CD4-positive, alpha-beta T cell treated with Interleukin-6 for 4 hours (primary cell): ENCODE measurements around the gene TOLLIP.
A peak's percentile ranks its signal among the peaks of the same experiment; 100 is the strongest.

Experiments
- DNase-seq: peaks from one replicate; pipeline ENCODE4 v3.0.0-alpha.2; 2020; ENCODE audit warnings: mixed read lengths

The TOLLIP gene

GRCh38 chr11:1310772-1311468 lies 1.5 kb upstream of the TOLLIP start:
- peak; percentile 58 for DNase-seq

GRCh38 chr11:1310318-1310687 lies 871 bp upstream of the TOLLIP start:
- DNase-seq, result no peak

GRCh38 chr11:1308743-1309497 lies 512 bp downstream of the TOLLIP start:
- DNase-seq, result no peak

DNA sequence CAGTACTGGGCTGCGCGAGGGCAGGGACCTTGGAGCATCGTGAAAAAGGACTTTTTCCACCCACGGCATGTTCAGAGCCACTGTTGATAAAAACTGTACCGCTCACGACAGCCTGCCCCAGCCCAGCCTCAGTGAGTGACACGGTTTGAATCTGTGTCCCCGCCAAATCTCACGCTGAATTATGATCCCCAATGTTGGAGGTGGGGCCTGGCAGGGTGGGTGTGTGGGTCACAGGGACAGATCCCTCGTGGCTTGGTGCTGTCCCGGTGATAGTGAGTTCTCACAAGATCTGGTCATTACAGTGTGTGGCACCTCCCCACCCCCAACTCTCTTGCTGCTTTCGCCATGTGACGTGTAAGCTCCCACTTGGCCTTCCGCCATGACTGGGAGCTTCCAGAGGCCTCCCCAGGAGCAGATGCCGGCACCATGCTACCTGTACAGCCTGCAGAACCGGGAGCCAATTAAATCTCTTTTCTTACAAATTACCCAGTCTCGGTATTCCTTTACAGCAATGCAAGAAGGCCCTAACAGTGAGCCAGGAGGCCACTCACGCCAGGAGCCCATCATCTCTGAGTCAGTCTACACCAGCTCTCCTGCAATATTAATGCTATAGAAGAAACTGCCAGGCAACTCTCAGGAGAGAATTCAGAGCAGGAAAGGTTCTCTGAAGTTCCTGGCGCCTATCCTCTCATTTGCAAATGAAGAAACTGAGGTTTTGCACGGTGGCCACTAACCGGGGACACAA lies 1.3 kb downstream of the TOLLIP start:
- DNase-seq, result no peak

DNA sequence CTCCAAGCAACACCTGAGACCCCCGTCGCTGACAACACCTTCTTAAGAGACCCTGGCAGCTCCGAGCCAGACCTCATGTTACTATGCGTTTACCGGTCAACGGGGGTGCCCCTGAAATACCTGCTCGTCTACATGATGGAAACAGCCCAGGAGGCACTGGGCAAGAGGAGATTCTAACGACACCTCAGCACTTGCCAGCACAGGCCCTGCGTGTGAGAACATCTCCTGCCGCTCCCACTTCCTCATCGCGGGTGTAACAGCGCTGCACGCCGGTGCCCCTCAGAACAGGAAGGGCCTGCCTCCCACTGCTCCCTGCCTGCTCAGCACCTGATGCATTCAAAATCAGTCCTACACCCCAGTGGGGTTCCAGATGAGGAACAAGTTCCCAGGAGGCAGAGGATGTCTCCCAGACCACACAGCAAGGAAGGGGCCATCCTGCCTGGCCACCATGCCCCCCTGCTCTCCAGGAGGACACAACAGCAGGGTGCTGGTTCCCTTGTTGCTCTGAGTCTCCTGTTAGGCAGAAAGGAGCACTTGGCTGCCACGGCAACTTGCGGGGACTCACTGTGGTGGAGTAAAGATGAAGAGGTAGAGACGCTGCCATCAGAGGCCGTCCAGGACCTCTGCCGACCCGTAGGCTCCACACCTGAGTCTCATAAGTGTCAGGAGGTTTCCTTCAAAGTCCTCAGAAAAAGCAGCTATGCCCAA lies 2.1 kb downstream of the TOLLIP start:
- DNase-seq, result no peak

GRCh38 chr11:1306186-1307162 lies 3.0 kb downstream of the TOLLIP start:
- no peak for DNase-seq

DNA sequence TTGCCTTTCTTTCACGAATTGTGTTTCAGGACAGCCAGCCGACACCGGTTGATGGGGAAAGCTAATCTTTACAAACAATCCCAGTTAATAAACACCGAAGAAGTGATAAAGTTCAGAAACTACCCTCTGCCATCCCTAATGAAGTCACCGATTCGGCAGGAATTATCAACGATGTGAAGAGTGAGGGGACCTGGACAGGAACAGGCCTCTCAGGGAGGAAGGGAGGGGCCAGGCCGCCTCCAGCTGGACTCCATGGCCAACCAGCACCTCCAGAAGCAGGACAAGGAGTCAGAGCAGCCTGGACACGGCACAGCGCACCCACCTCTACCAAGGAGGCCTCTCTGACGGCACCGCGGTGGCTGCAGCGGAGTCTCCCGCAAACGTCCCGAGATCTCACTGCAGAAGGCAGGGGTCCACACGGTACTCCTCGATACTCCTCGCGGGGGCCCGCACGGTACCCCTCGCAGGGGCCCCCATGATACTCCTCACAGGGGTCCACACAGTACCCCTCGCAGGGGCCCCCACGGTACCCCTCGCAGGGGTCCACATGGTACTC lies 3.9 kb downstream of the TOLLIP start:
- no peak for DNase-seq

DNA sequence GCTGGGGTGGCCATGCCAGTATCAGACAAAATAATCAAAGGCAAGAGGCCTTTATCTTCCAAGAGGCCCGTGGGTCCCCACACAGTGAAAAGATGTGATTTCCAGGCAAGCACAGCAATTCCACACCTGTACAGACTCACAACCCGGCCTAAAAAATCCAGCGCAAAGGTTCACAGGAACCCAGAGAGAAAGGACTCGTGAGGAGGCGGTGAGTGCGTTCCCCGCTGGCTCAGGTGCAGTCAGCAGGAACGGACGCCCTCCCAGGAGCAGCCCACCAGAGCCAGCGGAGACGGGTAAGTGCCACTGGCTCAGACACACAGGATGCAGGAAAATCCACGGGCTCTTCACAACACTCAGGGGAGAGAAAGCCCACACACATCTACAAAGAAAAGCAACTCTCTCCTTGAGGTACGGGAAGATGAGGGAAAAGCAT lies 4.4 kb downstream of the TOLLIP start:
- DNase-seq, result no peak

- DNase-seq, result no peak
Measured at GRCh38 chr11:1304380-1304779, 5.1 kb downstream of the TOLLIP start.

GRCh38 chr11:1303973-1304372 lies 5.5 kb downstream of the TOLLIP start:
- no peak for DNase-seq

DNA sequence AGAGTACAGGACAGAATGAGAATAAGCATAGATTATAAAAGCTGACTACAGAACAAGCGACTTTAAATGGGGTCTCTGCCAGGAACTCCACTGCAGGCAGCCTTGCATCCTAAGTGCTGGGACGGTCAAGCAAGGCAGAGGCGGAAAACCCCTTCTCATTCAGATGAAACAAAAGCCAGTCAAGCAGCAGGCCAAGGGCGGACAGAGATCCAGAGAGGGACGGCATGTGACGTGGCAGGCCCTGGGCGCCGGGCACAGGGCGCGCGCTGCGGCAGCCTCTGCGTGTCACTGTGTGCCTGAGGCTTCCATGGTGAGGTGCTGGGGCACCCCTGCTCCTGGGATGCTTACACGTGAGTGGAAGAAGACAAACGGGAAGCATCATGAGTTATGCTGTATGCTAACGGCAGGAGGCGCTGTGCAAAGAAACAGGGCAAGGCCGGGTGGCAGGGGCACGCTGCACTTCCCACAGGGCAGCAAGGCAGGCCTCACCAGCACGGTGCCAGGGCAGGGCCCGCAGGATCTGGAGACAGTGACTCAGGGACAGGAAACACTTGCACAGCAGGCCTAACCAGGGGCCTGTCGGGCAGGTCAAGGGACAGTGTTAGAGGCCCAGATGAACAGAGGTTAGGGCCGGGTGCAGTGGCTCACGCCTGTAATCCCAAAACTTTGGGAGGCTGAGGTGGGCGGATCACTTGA lies 6.2 kb downstream of the TOLLIP start:
- DNase-seq, result no peak

GRCh38 chr11:1302461-1303125 lies 6.8 kb downstream of the TOLLIP start:
- no peak for DNase-seq

DNA sequence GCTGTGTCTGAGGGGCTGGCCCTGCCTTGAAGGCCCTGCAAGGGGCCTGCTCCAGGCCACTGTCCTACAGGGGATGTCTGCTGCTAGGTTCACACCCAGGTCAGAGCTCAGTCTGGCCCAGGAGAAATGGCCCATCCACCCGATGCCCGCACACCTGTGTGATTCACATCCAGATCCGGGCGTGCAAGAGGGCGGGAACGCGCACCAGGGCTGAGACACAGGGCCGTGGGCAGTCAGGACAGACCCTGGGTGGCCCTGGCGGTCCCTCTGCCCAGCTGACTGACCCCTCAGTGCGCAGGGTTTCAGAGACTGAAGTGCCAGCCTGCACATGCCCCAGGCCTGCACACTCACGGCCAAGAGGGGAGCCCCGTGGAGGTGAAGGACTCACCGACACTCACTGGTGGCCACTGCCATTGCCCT lies 7.4 kb downstream of the TOLLIP start:
- DNase-seq, result no peak

DNA sequence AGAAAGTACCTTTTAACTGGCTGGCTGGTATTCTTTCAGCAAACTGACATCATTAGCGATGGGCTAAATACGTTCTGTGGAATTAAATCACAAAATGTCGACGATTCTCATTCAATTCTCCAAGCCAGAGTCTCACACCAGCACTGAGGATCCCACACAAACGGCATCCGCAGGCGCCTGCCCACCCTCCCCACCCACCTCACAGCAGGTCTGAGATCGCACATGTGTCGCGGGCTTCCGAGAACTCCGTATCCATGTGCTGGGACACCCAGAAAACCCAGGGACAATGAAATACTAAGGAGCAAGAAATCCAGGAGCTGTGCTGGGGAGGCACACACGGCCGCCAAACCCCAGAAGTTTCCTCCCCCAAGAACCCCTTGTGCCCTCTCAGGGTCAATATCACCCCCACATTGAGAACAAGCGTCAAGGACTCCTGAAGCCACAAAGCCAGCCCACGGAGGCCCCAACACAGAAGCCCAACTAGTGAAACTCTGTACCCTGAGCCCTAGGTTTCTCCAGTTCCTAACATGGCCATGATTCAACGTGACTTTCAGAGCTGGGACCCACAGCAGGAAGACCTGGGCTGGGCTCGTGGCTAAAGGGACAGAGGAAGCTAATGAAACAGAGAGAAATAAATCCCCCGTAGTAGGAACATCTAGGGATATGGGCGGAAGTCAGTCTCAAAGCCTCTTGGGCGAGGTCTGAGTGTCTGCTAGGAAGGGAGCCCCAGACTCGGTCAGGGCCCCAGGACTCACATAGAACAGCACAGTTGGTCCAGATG lies 8.0 kb downstream of the TOLLIP start:
- DNase-seq, result no peak

GRCh38 chr11:1300569-1301187 lies 8.8 kb downstream of the TOLLIP start:
- no peak for DNase-seq

GRCh38 chr11:1300121-1300520 lies 9.3 kb downstream of the TOLLIP start:
- no peak for DNase-seq

- no peak for DNase-seq
Measured at GRCh38 chr11:1299621-1300020, 9.8 kb downstream of the TOLLIP start.

DNA sequence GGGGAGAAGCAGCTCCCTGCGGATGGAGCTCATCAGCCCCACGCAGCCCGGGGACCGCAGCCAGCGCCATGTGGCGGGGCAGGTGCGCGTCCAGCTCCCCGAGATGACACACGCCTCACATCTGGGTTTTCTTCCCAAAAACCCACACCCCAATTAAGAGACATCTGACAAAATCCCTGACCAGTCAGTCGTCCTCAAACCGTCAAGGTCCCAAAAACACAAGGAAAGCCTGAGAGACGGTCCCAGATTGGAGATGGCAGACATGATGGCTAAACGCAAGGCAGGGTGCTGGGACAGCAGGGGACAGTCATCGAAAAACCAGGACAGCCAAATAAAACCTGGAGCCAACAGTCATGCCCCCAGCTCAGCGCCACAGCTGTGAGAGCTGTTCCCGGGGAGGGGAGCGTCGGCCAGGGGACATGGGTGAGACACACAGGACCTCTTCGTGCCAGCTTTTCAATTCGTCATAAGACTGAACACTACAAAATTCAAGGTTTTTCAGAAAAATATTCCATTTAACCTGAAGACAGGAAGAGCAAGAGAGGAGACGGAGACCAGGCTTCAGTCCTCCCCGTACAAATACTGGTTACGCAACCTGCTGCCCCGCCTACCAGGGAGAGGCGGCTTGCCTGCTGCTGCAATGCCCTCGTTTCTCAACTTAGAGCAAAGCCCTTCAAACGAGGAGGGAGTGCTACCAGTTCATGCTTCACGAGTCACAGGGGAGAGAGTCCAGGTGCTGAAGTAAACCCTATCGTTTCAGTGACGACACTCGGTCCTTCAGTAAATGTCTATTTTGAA lies 10.5 kb downstream of the TOLLIP start:
- no peak for DNase-seq
